Smooth muscle cell (in vitro differentiated cells): ENCODE measurements around the gene SPDYE1. TPM values are rescaled to one million over a fixed set of nuclear protein-coding genes. Genes with fewer than 3 reads are reported as not detected.

Experiments used
- DNase-seq: peaks from one replicate; lab custom pipeline; 2025; ENCODE audit not compliant: unreplicated experiment; lab: John Stamatoyannopoulos, UW
- H2AFZ ChIP-seq: fragments of 200-600 bp; sonication (generic); 2 replicates; pipeline ENCODE4 v1.6.0; 2016; ENCODE audit warnings: antibody characterized with exemption, low read depth, mild to moderate bottlenecking
- H3F3A ChIP-seq: fragments of 200-600 bp; sonication (generic); 2 replicates; pipeline ENCODE4 v1.6.0; 2017; ENCODE audit warnings: antibody characterized with exemption, low read depth
- H3K27ac ChIP-seq: fragments of 200-600 bp; sonication (generic); 2 replicates; pipeline ENCODE4 v1.5.1; 2016; ENCODE audit warnings: low read depth, mild to moderate bottlenecking
- H3K27me3 ChIP-seq: fragments of 200-600 bp; sonication (generic); 2 replicates; pipeline ENCODE4 v1.6.1; 2016; ENCODE audit warnings: low read depth, mild to moderate bottlenecking
- H3K36me3 ChIP-seq: fragments of 200-600 bp; sonication (generic); 2 replicates; pipeline ENCODE4 v1.5.1; 2016; ENCODE audit warnings: low read depth
- H3K4me1 ChIP-seq: fragments of 200-600 bp; sonication (generic); 2 replicates; pipeline ENCODE4 v1.5.1; 2016; ENCODE audit warnings: low read depth
- H3K4me2 ChIP-seq: fragments of 200-600 bp; sonication (generic); 2 replicates; pipeline ENCODE4 v1.6.0; 2016; ENCODE audit warnings: mild to moderate bottlenecking
- H3K4me3 ChIP-seq: fragments of 200-600 bp; sonication (generic); 2 replicates; pipeline ENCODE4 v1.5.1; 2016; ENCODE audit warnings: mild to moderate bottlenecking
- H3K79me2 ChIP-seq: fragments of 200-600 bp; sonication (generic); 2 replicates; pipeline ENCODE4 v1.6.0; 2016; ENCODE audit warnings: low read depth, mild to moderate bottlenecking
- H3K9ac ChIP-seq: fragments of 200-600 bp; sonication (generic); 2 replicates; pipeline ENCODE4 v1.6.0; 2016; ENCODE audit warnings: low read depth
- H3K9me3 ChIP-seq: fragments of 200-600 bp; sonication (generic); replicated peaks from 2 replicates; pipeline ENCODE4 v1.5.1; 2016; ENCODE audit warnings: low read depth
- H4K20me1 ChIP-seq: fragments of 200-600 bp; sonication (generic); 2 replicates; pipeline ENCODE4 v1.6.0; 2016; ENCODE audit warnings: low read depth
- CTCF ChIP-seq: fragments of 200-600 bp; sonication (generic); IDR thresholded peaks from 2 replicates; pipeline ENCODE4 v1.5.1; 2017; ENCODE audit warnings: borderline replicate concordance, mild to moderate bottlenecking, antibody characterized with exemption; ENCODE audit not compliant: insufficient read depth, poor library complexity, severe bottlenecking
- WGBS: methylation state at CpG from one replicate; pipeline ENCODE4 v1.1.7; 2016; ENCODE audit warnings: low lambda C conversion rate; 5-methylcytosine and 5-hydroxymethylcytosine counted together
- polyA plus RNA-seq: library from polyadenylated mRNA; unstranded; fragments of >200 nt; fragmentation: Nextera tagmentation; extraction: Ambion mirVana; gene quantifications from 2 replicates; pipeline ENCODE4 v1.2.1, GENCODE V29; 2016
- total RNA-seq: library from RNA; depleted of rRNA; stranded (reverse); fragments of >200 nt; gene quantifications from 2 replicates; pipeline ENCODE4 v1.2.3, GENCODE V29; 2014

The SPDYE1 gene
- total and polyA plus RNA-seq, 2 experiments from 2014 or later: 0.15 TPM; not detected in 1

- H3K79me2 ChIP-seq: peaks cover 61% of the 10 kb centered on the region
- no peak overlapping the region for H3K4me2 ChIP-seq
- H3K36me3 ChIP-seq: no peaks in the 10 kb centered on the region
- 95% methylated on average over 7 of the region's 7 CpGs for WGBS
- no peak overlapping the region for H3K4me3 ChIP-seq
- DNase-seq: no peak
- H3F3A ChIP-seq: no peaks in the 10 kb centered on the region
- no peaks in the 10 kb centered on the region for H3K27me3 ChIP-seq
- H4K20me1 ChIP-seq: peaks cover 66% of the 10 kb centered on the region
- no peaks in the 10 kb centered on the region for H3K9me3 ChIP-seq
- no peak overlapping the region for H3K9ac ChIP-seq
- no peak overlapping the region for H2AFZ ChIP-seq
- peaks cover 6% of the 10 kb centered on the region for H3K4me1 ChIP-seq
- no peak overlapping the region for H3K27ac ChIP-seq
- no peak for TF ChIP-seq CTCF
Observed at GRCh38 chr7:44048031-44048795, 50.5 kb downstream of the SPDYE1 start.

GRCh38 chr7:44050121-44050914 lies 52.6 kb downstream of the SPDYE1 start:
- 99% methylated on average over 14 of the region's 14 CpGs for WGBS

GRCh38 chr7:44050915-44051560 lies 53.3 kb downstream of the SPDYE1 start:
- DNase-seq: no peak
- H3K27ac ChIP-seq: no peak overlapping the region
- TF ChIP-seq CTCF: no peak
- peaks cover 51% of the 10 kb centered on the region for H3K79me2 ChIP-seq
- no peak overlapping the region for H2AFZ ChIP-seq
- no peak overlapping the region for H3K4me2 ChIP-seq
- H3K9ac ChIP-seq: no peak overlapping the region
- no peaks in the 10 kb centered on the region for H3K27me3 ChIP-seq
- 97% methylated on average over 8 of the region's 8 CpGs for WGBS
- H3F3A ChIP-seq: no peaks in the 10 kb centered on the region
- H4K20me1 ChIP-seq: peaks cover 81% of the 10 kb centered on the region
- no peaks in the 10 kb centered on the region for H3K4me1 ChIP-seq
- peaks cover 6% of the 10 kb centered on the region for H3K36me3 ChIP-seq
- no peak overlapping the region for H3K4me3 ChIP-seq
- H3K9me3 ChIP-seq: no peaks in the 10 kb centered on the region

More at GRCh38 chr7:44050121-44050914, 52.6 kb downstream of the SPDYE1 start:
- Histone ChIP-seq H2AFZ (no peak overlapping the region), H3K27me3 (no peaks in the 10 kb centered on the region), H3K79me2 (peaks cover 55% of the 10 kb centered on the region), H3K27ac (no peak overlapping the region), H3K4me1 (no peaks in the 10 kb centered on the region), H3F3A (no peaks in the 10 kb centered on the region), H3K9ac (no peak overlapping the region), H3K36me3 (no peaks in the 10 kb centered on the region), H3K4me2 (no peak overlapping the region), H4K20me1 (peaks cover 74% of the 10 kb centered on the region), H3K4me3 (no peak overlapping the region), H3K9me3 (no peaks in the 10 kb centered on the region)
- no peak for DNase-seq
- TF ChIP-seq CTCF: no peak
